Hippocampal formation (tissue), 2 donors: ENCODE measurements around the gene MYCBPAP.
"Not testable (repeated sequence)": the region's sequence is repeated elsewhere in the genome, so short reads cannot be mapped to it uniquely, and the experiment has no call there.

Experiments
- DNase-seq, 2 donors: peaks; one replicate each; lab custom pipeline; 2025; lab: John Stamatoyannopoulos, UW

The MYCBPAP gene

DNA sequence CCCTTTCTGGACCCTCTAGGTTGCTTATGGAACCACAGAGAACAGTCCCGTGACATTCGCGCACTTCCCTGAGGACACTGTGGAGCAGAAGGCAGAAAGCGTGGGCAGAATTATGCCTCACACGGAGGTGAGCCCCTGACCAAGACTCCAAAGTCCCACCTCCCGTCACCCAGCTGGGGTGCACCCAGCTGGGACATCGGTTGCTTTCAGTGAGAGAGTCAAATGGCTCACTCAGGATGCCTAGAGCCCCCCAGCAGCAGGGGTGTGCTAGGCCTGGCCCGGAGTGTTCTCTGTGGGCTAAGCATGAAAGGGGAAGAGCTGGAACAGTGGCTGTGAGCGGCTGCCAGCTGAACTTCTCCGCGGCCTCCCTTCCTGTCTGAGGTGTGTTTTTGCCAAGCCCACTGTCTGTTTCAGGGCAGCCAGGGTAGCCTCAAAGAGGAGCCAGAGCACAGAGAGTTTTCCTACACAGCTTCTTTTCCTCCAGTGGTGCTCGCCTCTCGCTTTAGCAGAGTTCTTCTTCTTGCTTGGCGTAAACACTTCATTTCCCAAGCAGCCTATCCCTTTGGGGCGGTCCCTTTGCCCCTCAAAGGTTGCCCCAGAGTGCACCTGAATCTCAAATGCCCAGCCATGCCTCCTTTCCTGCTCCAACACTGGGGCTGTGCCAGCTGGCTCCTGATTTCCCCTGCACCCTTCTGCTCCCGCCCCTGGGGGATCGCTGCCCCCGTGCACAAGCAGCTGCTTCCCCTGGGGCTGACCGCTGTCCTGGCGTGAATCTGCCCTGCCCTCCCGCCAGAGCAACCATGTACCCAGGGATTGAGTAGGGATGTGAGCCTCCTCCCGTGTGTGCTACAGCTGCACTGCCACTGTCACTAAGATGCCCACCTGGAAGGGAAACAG, 37.0 kb upstream of the MYCBPAP start:
- DNase-seq, result no peak

DNA sequence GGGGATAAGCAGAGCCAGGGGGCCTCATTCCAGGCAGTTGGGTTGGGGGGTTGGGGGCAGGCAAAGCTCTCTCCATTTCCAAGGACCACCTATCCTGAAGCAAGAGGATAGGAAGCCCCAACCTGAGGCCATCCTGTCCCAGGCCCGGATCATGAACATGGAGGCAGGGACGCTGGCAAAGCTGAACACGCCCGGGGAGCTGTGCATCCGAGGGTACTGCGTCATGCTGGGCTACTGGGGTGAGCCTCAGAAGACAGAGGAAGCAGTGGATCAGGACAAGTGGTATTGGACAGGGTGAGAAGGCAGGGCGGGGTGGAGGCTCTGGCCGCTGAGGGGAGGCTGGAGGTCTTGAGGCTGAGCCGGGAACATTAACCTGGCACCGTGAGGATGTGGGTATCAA, 36.0 kb upstream of the MYCBPAP start:
- DNase-seq, result no peak

DNA sequence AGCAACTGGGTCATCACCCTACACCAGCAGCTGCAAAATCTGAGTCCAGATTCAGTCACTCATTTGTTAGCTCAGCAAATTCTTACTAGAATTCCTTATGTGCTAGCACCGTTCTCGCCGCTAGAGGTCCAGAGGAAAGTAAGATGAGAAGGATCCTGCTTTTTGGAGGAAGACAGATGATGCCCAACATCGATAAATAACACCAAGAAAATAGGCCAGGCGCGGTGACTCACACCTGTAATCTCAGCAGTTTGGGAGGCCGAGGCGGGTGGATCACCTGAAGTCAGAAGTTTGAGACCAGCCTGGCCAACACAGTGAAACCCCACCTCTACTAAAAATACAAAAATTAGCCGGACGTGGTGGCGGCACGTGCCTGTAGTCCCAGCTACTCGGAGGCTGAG, 35.5 kb upstream of the MYCBPAP start:
- DNase-seq, result not testable (repeated sequence)

DNA sequence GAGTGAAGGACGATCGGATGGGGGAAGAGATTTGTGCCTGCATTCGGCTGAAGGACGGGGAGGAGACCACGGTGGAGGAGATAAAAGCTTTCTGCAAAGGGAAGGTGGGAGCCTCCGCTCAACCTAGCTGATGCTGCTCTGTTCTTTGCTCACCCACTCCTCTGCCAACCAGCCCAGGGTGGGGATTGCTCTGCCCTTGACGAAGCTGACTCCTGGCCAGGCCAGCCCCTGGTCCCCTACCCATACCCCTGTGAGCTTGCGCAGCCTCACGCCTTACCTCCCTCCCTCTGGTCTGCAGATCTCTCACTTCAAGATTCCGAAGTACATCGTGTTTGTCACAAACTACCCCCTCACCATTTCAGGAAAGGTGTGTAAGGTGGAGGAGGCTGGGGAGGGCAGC, 34.3 kb upstream of the MYCBPAP start:
- no peak for DNase-seq

DNA sequence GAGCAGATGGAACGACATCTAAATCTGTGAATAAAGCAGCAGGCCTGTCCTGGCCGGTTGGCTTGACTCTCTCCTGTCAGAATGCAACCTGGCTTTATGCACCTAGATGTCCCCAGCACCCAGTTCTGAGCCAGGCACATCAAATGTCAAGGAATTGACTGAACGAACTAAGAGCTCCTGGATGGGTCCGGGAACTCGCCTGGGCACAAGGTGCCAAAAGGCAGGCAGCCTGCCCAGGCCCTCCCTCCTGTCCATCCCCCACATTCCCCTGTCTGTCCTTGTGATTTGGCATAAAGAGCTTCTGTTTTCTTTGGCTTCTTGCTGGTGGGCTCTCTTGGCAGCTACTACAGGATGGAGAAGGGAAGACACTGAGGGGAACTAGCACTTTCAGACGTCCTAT, 33.7 kb upstream of the MYCBPAP start:
- no peak for DNase-seq

DNA sequence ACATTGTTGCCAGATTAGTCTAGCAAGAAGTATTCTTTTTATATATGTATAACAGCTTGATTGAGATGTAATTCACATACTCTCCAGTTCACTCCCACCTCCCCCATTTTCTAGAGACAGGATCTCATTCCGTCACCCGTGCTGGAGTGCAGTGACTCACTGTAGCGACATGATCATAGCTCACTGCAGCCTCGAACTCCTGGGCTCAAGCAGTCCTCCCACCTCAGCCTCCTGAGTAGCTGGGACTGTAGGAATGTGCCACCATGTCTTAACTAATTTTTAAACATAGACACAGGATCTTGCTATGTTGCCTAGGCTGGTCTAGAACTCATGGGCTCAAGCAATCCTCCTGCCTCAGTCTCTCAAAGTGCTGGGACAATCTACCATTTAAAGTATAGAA, 32.9 kb upstream of the MYCBPAP start:
- no peak for DNase-seq

DNA sequence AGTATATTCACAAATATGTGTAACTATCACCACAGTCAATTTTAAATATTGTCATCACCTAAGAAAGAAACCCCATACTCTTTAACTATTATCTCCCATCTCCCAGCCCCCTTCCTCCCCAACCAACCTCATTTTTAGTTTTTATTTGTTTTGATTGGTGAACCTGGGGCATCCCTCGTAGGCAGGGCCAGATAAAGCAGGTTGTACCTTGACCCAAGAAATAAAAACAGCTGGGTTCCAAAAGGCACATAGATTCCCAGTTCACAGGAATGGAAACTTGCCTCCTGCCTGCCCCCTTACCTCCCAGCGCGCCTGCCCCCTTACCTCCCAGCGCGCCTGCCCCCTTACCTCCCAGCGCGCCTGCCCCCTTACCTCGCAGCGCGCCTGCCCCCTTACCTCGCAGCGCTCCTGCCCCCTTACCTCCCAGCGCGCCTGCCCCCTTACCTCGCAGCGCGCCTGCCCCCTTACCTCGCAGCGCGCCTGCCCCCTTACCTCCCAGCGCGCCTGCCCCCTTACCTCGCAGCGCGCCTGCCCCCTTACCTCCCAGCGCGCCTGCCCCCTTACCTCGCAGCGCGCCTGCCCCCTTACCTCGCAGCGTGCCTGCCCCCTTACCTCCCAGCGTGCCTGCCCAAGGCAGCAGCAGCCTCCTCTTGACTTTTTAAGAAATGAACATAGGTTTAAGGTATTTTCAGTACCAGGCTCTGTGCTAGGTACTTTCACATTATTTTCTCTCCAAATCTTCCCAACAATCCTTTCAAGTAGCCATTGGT, 32.3 kb upstream of the MYCBPAP start:
- DNase-seq, result not testable (repeated sequence)

DNA sequence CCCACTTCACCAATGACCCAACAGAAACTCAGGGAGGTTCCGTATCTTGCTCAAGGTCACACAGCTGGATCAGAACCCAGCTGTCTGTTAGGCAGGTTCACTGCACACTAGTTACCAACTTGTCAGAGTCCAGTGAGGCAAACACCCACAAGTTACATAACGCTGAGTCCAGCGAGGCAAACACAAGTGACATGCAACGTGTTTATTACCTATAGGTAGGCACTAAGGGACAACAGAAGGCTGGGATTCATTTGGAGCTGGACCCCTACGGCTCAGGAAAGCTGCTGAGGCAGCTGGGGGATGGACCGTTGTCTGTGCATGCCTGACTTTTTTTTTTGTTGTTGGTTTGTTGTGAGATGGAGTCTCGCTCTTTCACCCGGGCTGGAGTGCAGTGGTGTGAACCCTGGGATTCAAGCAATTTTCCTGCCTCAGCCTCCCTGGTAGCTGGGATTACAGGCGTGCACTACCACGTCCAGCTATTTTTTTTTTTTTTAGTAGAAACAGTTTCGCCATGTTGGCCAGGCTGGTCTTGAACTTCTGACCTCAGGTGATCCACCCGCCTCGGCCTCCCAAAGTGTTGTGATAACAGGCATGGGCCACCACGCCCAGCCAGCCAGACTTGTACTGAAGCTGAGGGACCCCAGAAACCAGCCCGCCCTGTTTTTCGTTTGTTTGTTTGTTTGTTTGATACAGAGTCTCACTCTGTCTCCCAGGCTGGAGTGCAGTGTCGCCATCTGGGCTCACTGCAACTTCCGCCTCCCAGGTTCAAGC, 31.5 kb upstream of the MYCBPAP start:
- no peak for DNase-seq

DNA sequence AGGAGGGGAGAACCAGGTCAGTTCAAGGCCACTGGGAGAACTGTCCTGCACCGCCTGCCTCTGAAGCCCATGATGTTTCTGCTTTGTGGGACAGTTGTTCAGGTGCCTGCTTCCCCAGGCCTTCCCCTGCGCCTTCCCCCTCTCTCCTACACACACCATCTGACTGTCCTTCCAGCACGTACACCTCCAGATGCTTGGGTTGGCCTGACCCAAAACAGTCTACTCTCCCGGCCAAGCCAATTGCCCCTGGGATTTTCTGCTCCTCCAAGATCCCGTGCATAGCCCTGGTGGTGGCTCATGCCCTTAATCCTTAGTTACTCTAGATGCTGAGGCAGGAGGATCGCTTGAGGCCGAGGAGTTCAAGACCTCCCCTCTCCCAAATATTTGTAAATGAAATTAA, 30.3 kb upstream of the MYCBPAP start:
- DNase-seq, result no peak

DNA sequence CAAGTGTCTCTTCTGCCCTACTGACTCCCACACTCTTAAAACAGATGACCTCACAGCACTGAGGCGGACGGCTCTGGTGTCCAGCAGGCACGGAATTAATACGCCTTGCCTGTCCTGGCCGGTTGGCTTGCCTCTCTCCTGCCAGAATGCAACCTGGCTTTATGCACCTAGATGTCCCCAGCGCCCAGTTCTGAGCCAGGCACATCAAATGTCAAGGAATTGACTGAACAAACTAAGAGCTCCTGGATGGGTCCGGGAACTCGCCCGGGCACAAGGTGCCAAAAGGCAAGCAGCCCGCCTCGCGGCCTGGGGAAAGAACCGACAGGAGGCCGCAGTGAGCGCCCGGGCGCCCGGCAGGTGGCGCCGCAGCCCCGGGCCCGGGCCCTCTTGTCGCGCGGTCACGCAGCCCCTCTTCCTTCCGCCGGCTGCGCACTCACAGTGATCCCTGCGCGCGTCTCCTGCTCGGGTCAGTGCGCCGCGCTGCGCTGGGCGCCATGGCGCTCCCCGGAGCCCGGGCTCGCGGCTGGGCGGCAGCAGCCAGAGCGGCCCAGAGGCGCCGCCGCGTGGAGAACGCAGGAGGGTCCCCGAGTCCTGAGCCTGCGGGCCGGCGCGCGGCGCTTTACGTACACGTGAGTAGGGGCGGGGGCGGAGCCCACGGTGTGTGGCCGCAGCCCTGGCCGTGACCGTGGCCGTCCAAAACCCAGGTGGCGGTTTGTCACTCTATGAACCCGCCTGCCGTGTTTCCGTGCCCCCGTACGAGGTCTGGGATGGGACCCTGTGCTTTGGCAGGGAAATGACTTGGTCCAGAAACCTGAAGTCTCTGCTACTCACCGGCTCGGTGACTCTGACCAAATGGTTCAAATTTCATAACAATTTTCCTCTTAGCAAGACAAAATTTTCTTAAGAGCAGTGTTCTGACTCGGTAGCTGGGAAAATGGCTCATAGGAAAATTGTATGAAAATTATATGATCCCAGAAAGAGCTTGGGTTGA, 29.6 kb upstream of the MYCBPAP start, which contains the start of gene RSAD1:
Gene RSAD1 (plus strand): TSS at position 470 of the 991 bp plus-strand sequence. CDS start 25 bp downstream, at position 495.
- peak; percentile 72 to 77 for DNase-seq

DNA sequence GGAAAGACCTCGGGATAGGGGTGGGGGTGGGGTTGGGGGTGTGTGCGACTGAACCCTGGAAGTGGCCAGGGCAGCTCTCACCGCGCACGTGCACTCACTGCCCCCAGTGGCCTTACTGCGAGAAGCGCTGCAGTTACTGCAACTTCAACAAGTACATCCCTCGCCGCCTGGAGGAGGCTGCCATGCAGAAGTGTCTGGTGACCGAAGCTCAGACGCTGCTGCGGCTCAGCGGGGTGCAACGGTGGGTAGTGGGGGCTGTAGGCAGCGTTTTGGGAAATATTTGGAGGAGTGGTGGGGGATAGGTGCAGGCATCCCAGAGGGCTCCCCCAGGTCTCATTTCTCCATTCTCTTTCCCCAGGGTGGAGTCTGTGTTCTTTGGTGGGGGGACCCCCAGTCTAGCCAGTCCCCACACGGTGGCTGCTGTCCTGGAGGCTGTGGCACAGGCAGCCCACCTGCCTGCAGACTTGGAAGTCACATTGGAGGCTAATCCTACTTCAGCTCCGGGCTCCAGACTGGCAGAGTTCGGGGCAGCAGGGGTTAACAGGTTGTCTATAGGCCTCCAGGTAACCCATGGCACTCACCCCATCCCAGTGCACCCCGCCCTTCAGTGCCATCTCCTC, 28.6 kb upstream of the MYCBPAP start:
- DNase-seq, result no peak

DNA sequence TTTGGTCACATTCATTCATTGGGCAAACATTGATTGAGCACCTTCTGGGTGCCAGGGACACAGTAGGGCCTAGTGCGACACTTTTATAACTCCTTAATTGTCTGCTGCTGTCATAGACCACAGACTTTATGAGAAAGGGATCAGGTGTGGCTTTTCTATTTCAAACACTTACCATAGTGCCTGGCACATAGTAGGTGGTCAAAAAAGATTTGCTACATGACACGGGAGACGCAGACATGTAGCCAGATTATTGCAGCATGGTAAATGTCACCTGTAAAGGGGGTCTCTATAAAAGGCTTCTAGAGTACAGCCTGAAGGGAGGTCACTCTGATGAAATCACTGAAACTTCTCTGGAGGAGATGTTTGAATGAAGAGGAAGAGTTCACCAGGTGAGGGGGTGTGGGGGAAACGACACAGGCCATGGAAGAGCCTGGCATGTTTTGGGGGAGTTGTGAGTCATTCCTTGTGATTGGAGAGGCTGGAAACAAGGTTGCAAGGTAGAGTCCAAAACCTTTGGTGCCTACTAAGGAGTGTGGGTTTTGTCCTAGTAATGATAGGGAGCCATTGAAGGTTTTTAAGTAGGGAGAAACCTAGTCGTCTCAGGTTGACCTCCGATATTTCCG, 28.0 kb upstream of the MYCBPAP start:
- no peak for DNase-seq

DNA sequence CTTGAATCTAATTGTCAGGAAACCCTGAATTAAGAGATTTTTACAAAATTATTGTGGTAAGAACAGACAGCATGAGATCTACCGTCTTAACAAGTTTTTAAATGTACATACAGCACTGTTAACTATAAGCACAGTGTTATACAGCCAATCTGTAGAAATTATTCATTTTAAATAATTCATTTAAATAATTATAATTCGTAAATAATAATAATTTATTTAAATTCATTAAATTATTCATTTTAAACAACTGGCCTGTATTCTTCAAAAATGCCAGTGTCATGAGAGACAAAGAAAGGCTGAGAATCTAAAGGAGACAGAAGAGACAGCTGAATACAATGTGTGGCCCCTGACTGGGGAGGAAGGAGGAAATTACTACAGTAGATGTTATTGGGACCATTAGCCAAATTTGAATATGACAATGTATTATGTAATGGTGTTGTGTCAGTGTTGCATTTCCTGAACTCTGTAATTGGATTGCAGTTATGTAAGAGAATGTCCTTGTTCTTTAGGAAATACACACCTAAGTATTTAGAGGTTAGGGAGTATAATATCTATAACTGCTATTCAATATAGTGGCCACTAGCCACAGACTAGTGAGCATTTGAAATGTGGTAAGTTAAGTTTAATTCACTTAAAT, 27.3 kb upstream of the MYCBPAP start:
- DNase-seq, result no peak

DNA sequence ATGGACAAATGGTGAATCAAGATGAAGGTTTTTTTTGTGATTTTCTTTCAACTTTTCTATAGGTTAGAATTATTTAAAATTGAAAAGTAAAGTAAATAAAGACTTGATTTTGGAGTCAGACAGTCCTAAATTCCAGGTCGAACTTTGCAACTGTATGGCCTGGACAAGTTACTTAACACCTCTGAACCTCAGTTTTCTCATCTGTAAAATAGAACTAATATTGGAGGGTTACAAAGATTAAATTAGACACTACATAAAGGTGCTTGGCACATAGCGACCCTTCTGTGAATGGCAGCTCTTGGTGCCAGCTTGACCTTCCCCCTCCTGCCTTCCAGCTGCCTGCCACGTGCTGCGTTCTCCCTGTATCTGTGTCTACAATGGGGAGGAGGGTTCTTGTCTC, 26.6 kb upstream of the MYCBPAP start:
- no peak for DNase-seq

DNA sequence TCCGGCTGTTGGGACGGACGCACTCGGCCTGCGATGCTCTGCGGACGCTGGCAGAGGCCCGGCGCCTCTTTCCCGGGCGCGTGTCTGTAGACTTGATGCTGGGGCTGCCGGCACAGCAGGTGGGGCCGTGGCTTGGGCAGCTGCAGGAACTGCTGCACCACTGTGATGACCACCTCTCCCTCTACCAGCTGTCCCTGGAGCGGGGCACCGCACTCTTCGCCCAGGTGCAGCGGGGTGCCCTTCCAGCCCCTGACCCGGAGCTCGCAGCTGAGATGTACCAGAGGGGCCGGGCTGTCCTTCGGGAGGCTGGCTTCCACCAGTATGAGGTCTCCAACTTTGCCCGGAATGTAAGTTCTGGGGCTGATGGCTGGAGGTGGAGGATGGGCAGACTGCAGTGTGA, 26.1 kb upstream of the MYCBPAP start:
- no peak for DNase-seq

DNA sequence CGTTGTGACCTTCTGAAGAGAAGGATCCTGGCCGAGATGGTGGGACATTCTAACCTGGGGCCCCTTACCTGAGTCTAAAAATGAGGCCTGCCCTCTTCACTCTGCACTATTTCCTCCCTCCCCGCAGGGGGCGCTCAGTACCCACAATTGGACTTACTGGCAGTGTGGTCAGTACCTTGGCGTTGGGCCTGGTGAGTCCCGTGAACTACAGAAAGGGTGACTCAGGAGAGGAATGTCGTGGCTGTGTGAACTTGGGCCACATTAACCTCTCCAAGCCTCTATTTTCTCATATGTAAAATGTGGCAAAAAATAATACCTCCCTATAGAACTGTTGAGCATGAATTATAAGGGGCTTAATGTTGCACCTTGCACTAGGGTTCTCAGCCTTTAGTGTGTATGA, 25.7 kb upstream of the MYCBPAP start:
- DNase-seq, result peak; percentile 84 to 89

DNA sequence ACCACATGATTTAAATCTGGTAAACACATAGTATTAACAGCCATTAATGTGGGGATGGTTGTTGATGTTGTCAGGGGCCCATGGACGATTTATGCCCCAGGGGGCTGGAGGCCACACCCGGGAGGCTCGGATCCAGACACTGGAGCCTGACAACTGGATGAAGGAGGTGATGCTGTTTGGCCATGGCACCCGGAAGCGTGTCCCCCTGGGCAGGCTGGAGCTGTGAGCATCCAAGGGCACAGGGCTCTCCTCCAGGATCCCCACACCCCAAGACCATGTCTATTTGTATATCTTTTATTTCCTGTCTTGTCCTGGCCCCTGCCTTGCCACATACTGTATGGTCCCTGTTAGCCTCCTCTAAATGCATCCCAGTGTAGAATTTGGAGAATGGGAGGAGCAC, 25.0 kb upstream of the MYCBPAP start:
- no peak for DNase-seq

DNA sequence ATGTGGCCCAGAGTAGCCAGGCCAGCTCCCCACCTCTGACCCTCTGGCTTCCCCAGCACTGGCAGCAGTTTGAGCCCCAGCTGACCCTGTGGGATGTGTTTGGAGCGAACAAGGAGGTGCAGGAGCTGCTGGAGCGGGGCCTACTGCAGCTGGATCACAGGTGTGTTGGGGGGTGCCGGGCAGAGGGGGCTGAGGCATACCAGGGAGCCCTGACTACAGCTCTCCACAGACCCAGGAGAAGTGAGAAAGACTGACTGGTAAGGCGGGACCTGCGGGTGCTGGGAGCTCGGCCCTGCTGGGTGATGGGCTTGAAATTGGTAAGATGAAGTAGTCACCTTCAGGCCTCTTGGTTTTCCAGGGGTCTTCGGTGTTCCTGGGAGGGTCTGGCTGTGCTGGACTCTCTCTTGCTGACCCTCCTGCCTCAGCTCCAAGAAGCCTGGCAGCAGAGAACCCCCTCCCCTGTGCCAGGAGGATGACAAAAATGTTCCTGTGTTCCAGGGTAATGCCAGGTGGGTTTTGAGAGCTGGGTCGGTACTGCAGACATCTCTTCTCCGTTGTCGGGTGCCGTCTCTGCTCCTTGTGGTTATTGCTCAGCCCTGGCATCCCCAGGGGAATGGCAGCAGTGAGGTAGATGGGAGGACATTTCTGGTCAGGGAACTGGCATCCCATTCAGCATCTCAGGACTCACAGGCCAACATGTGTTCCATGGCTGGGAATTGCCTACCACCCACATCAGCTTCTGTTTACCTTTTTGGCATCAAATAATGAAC, 23.7 kb upstream of the MYCBPAP start:
- no peak for DNase-seq
